Left lung (tissue), 10 donors: Measurements from ENCODE around the gene GCH1. TPM values are rescaled to one million over a fixed set of nuclear protein-coding genes. Genes with fewer than 3 reads are reported as not detected.

Source experiments
- ATAC-seq: fragments of 200-7000 bp; cut with Tn5 transposase; one replicate; pipeline ENCODE4 v1.9.1; 2020; ENCODE audit warnings: moderate library complexity
- DNase-seq, 4 donors: peaks; one replicate each; pipeline ENCODE4 v3.0.0-alpha.2; 2013 to 2020
- H3K27ac ChIP-seq, 2 donors: fragments of 200-600 bp; sonication (generic) in 1 of 2; one replicate each; pipeline versions ENCODE4 v1.5.0 to v1.8.0; 2020 to 2021
- H3K27me3 ChIP-seq, 2 donors: fragments of 200-600 bp; sonication (generic) in 1 of 2; one replicate each; pipeline versions ENCODE4 v1.5.0 to v1.8.0; 2020 to 2021
- H3K36me3 ChIP-seq, 2 donors: fragments of 200-600 bp; sonication (generic) in 1 of 2; one replicate each; pipeline versions ENCODE4 v1.5.0 to v1.8.0; 2020 to 2021
- H3K4me1 ChIP-seq, 2 donors: fragments of 200-600 bp; one replicate each; pipeline ENCODE4 v1.8.0; 2021
- H3K4me3 ChIP-seq, 2 donors: fragments of 200-600 bp; sonication (generic) in 1 of 2; one replicate each; pipeline versions ENCODE4 v1.5.0 to v1.8.0; 2020 to 2021; ENCODE audit warnings: mild to moderate bottlenecking in 1 of 2
- H3K9me3 ChIP-seq, 2 donors: fragments of 200-600 bp; sonication (generic) in 1 of 2; one replicate each; pipeline versions ENCODE4 v1.5.0 to v1.8.0; 2020 to 2021
- intact Hi-C, 2 donors: fragments of 100-400 bp; cut with DNase I; formaldehyde crosslinking; loops; one replicate each; pipeline versions ENCODE4 v1.11.2 to v1.14.2; 2022
- polyA plus RNA-seq, 6 donors: library from polyadenylated mRNA; unstranded; fragments of 120-200 nt; gene quantifications; one replicate each; pipeline ENCODE4 v1.2.1, GENCODE V29; 2013; ENCODE audit not compliant: insufficient read length in 6 of 6
- total RNA-seq, 2 donors: library from RNA; stranded (reverse); fragmentation: NEBNext Ultra II Directional; extraction: Animal tissue kit (Norgen Biotek cat#: 25700); gene quantifications; one replicate each; pipeline ENCODE4 v1.2.1, GENCODE V29; 2021
- TF ChIP-seq, protein P1 (sequence below), 2 donors: fragments of 200-600 bp; sonication (generic) in 1 of 2; IDR thresholded peaks; one replicate each; pipeline versions ENCODE4 v1.5.0 to v1.8.0; 2021; ENCODE audit warnings: antibody characterized with exemption in 2 of 2
- donor health status: DM: no; HTN: yes; CAD: no.
- donor health status: DM: no; HTN: no; CAD: no.

GCH1 gene
- total and polyA plus RNA-seq, 8 donors: 5.2 to 22.8 (median 6.9) TPM

DNA sequence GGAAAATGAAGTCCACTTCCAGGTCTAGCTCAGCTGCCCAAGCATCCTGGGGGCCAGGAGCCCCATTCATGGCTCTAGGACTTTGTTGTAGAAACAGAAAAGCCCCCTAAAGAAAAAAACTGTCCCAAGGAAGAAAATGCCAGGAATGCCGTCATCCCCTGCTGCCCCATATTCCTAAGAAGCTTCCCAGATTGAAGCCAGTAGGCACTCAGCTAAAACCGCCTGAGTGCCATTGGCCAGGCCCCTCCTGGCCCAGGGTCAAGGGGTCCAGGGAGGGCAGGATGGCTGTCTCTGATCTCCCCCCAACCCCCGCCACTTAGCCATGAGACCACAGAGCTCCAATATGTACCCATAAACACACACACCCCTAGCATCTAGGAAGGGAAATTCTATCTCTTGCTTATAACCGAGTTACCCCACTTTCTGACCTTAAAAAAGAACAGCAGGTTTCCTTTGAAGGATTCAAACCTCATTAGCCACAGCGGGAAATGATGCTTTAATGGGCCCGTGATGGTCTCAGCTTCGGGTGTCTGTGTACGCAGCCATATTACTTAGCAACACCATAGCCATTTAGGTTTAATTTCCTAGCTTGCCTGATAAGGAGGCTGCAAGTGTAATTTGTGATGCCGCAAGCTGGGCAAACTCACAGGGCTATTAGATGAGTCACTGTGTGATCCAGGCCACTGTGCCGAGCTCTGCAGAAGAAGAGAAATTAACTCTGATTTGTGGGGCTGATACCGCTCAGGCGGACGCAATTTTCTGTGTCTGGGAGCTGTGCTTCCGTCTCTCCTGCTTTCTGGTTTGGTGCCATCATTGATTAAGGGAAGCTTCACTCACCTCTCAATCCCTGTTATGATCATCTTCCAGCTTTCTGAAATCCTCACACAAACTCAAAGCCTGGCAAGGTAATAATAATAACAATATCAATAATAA lies 84.2 kb downstream of the GCH1 start:
- TF ChIP-seq, protein P1, sequence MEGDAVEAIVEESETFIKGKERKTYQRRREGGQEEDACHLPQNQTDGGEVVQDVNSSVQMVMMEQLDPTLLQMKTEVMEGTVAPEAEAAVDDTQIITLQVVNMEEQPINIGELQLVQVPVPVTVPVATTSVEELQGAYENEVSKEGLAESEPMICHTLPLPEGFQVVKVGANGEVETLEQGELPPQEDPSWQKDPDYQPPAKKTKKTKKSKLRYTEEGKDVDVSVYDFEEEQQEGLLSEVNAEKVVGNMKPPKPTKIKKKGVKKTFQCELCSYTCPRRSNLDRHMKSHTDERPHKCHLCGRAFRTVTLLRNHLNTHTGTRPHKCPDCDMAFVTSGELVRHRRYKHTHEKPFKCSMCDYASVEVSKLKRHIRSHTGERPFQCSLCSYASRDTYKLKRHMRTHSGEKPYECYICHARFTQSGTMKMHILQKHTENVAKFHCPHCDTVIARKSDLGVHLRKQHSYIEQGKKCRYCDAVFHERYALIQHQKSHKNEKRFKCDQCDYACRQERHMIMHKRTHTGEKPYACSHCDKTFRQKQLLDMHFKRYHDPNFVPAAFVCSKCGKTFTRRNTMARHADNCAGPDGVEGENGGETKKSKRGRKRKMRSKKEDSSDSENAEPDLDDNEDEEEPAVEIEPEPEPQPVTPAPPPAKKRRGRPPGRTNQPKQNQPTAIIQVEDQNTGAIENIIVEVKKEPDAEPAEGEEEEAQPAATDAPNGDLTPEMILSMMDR (IDR thresholded peaks at IDR 0.05): no peak

DNA sequence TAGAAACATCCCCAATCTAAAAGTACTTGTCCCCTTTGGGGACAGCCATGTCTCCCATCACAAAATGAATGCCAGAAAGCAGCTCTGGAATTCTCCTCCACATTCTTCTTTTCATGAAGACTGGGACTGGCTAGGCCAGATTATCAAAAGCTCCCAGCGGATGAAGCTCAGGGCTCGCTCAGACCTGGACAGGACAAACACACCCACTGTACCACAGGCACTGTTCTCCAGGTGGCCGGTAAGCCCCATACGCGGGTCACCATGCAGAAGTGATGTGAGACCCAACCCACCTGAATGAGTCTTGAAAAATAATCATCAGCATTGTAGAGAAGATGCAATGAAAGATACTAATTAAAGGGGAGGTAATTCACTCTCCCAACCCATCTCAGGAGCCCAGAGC lies 85.1 kb downstream of the GCH1 start:
- Histone ChIP-seq H3K36me3 (no peaks in the 10 kb centered on the region), H3K4me3 (no peak overlapping the region), H3K9me3 (no peaks in the 10 kb centered on the region), H3K27ac (no peak overlapping the region), H3K27me3 (no peaks in the 10 kb centered on the region), H3K4me1 (no peaks in the 10 kb centered on the region)
- DNase-seq: no peak
- intact Hi-C loops: no loop called here
- no peak for ATAC-seq
- TF ChIP-seq, protein P1 (IDR thresholded peaks at IDR 0.05): no peak

More for the DNA sequence above, 84.2 kb downstream of the GCH1 start:
- H3K27me3 ChIP-seq: no peaks in the 10 kb centered on the region
- no peaks in the 10 kb centered on the region for H3K36me3 ChIP-seq
- intact Hi-C loops: no loop called here
- ATAC-seq (peak; percentile 49), DNase-seq (no peak)
- peaks cover 0 to 7% of the 10 kb centered on the region in 2 donors for H3K9me3 ChIP-seq
- no peaks in the 10 kb centered on the region for H3K4me1 ChIP-seq
- H3K27ac ChIP-seq: no peak overlapping the region
- no peak overlapping the region for H3K4me3 ChIP-seq

DNA sequence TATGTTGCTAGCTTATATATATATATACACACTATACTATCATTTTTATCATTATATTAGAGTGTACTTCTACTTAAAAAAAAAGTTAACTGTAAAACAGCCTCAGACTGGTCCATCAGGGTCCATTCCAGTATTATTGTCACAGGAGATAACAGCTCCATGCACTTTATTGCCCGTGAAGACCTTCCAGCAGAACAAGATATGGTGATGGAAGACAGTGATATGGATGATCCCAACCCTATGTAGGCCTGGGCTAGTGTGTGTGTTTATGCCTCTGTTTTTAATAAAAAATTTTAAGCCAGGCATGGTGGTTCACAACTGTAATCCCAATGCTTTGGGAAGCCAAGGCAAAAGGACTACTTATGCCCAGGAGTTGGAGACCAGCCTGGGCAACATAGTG lies 86.2 kb downstream of the GCH1 start:
- TF ChIP-seq, protein P1 (IDR thresholded peaks at IDR 0.05): no peak
- H3K4me3 ChIP-seq: no peak overlapping the region
- no peaks in the 10 kb centered on the region for H3K4me1 ChIP-seq
- intact Hi-C loops: no loop called here
- DNase-seq: no peak
- H3K36me3 ChIP-seq: no peaks in the 10 kb centered on the region
- no peaks in the 10 kb centered on the region for H3K9me3 ChIP-seq
- no peaks in the 10 kb centered on the region for H3K27me3 ChIP-seq
- no peak for ATAC-seq
- H3K27ac ChIP-seq: no peak overlapping the region

DNA sequence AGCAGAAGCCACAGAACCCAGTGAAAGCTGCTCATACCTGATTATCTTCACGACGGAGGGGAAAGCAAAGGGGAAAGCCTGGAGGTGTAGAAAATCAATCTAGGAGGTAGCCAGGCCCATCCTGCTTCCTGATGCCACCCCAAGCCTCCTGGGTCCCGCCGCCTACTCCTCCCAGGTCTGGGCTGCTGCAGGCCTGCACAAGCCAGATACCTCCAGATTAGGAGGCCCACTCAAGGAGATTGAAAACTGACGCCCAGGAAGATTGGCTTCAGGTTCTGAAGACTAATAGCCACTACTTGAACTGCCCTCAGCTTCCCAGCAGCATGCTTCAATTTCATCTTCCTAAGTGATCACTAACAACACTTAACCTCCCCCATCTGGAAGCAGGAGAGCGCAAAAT lies 87.1 kb downstream of the GCH1 start:
- intact Hi-C loops: no loop called here
- Histone ChIP-seq H3K9me3 (no peaks in the 10 kb centered on the region), H3K4me1 (no peaks in the 10 kb centered on the region), H3K4me3 (no peak overlapping the region), H3K27me3 (no peaks in the 10 kb centered on the region), H3K27ac (no peak overlapping the region), H3K36me3 (no peaks in the 10 kb centered on the region)
- DNase-seq (no peak), ATAC-seq (no peak)
- TF ChIP-seq, protein P1 (IDR thresholded peaks at IDR 0.05): no peak

DNA sequence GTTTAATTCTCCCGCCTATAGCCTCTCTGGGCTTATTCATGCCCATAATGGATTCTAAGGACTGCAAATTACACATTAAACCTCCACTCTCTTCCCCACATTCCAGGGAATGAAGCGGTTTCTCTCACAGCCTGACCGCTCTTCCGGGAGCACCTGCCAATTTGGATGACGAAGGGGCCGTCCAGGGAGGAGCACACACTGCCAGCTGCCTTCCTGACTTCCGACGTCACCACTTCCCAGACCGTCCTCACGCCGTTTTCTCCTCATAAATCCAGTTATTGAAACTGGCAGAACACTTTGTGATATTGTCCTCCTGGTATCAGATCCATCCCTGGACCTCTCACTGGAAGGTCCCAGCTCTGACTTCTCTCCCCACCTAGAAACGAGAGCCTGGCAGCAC lies 87.6 kb downstream of the GCH1 start:
- Histone ChIP-seq H3K4me3 (no peak overlapping the region), H3K9me3 (no peaks in the 10 kb centered on the region), H3K27me3 (no peaks in the 10 kb centered on the region), H3K4me1 (no peaks in the 10 kb centered on the region), H3K27ac (no peak overlapping the region), H3K36me3 (no peaks in the 10 kb centered on the region)
- intact Hi-C loops: no loop called here
- TF ChIP-seq, protein P1 (IDR thresholded peaks at IDR 0.05): no peak
- DNase-seq (no peak), ATAC-seq (peak; percentile 57)
